ENCODE measurements around the gene TSPAN9.

Gene TSPAN9

GRCh38 chr12:3175238-3175637 lies 98.1 kb downstream of the TSPAN9 start:
- DNase-seq (ENCODE audit: low read depth) = no peak
- H3K4me3 ChIP-seq (ENCODE audit: low read depth, low read length) = no peak overlapping the region
- no peak for TF ChIP-seq MYC (IDR thresholded peaks at IDR 0.05; ENCODE audit: low read depth, low read length)
- no peak for TF ChIP-seq CTCF (IDR thresholded peaks at IDR 0.05; ENCODE audit: low read depth, low read length)
- TF ChIP-seq POLR2A (IDR thresholded peaks at IDR 0.05; ENCODE audit: extremely low read depth, insufficient read length) = no peak
- no peak for TF ChIP-seq MAX (IDR thresholded peaks at IDR 0.05; ENCODE audit: low read depth, low read length)

- DNase-seq (ENCODE audit: low read depth) = no peak
- no peak for TF ChIP-seq MYC (IDR thresholded peaks at IDR 0.05; ENCODE audit: low read depth, low read length)
- no peak for TF ChIP-seq CTCF (IDR thresholded peaks at IDR 0.05; ENCODE audit: low read depth, low read length)
- no peak for TF ChIP-seq MAX (IDR thresholded peaks at IDR 0.05; ENCODE audit: low read depth, low read length)
- no peak for TF ChIP-seq POLR2A (IDR thresholded peaks at IDR 0.05; ENCODE audit: extremely low read depth, insufficient read length)
- H3K4me3 ChIP-seq (ENCODE audit: low read depth, low read length) = no peak overlapping the region
Measured at GRCh38 chr12:3176754-3177153, 99.6 kb downstream of the TSPAN9 start.

- TF ChIP-seq CTCF (IDR thresholded peaks at IDR 0.05; ENCODE audit: low read depth, low read length) = no peak
- no peak for DNase-seq (ENCODE audit: low read depth)
Measured at GRCh38 chr12:3177778-3178425, 100.7 kb downstream of the TSPAN9 start.

GRCh38 chr12:3178671-3179313 lies 101.6 kb downstream of the TSPAN9 start:
- no peak overlapping the region for H3K4me3 ChIP-seq (ENCODE audit: low read depth, low read length)
- DNase-seq (ENCODE audit: low read depth) = no peak
- TF ChIP-seq MAX (IDR thresholded peaks at IDR 0.05; ENCODE audit: low read depth, low read length) (no peak), CTCF (IDR thresholded peaks at IDR 0.05; ENCODE audit: low read depth, low read length) (no peak), POLR2A (IDR thresholded peaks at IDR 0.05; ENCODE audit: extremely low read depth, insufficient read length) (no peak), MYC (IDR thresholded peaks at IDR 0.05; ENCODE audit: low read depth, low read length) (no peak)

More at GRCh38 chr12:3177778-3178425, 100.7 kb downstream of the TSPAN9 start:
- H3K4me3 ChIP-seq (ENCODE audit: low read depth, low read length) = no peak overlapping the region

- no peak overlapping the region for H3K4me3 ChIP-seq (ENCODE audit: low read depth, low read length)
- TF ChIP-seq CTCF (IDR thresholded peaks at IDR 0.05; ENCODE audit: low read depth, low read length) (no peak), POLR2A (IDR thresholded peaks at IDR 0.05; ENCODE audit: extremely low read depth, insufficient read length) (no peak), MYC (IDR thresholded peaks at IDR 0.05; ENCODE audit: low read depth, low read length) (no peak), MAX (IDR thresholded peaks at IDR 0.05; ENCODE audit: low read depth, low read length) (no peak)
- no peak for DNase-seq (ENCODE audit: low read depth)
Measured at GRCh38 chr12:3179731-3180130, 102.6 kb downstream of the TSPAN9 start.

All from NB4 (cell line).